Panc1 (cell line): ENCODE measurements around the gene PCDHGC5.

ENCODE experiments used
- TF ChIP-seq, protein P1 (sequence below): fragments of 450-650 bp; IDR thresholded peaks from 2 replicates; pipeline ENCODE4 v1.5.1; 2017; ENCODE audit warnings: mild to moderate bottlenecking
- TF ChIP-seq, protein P2 (sequence below), 2 experiments: IDR thresholded peaks; 2 replicates each; pipeline ENCODE4 v1.6.1; 2011 to 2012; ENCODE audit warnings: low read depth in 2 of 2, control low read depth in 1 of 2, low read length in 1 of 2, mild to moderate bottlenecking in 1 of 2, moderate library complexity in 1 of 2; ENCODE audit not compliant: insufficient read depth in 1 of 2

DNA sequence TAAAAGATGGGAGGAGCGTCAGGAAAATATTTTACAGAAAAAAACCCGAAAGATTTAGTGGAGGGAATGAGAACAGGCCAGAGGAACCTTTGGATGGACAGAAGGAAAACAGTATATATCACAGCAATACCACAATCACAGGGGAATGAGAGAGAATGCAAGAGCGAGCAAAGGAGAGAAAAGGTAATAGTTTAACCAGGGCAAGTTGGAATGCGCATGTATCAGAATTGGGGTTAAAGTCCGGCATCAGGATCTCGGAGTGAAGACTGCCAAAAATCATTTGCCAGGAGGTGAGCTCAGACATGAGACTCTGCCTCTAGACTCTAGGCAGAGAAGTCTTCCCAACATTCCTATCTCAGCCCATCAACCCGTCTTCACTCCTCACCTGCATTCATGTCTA, 36.8 kb downstream of the PCDHGC5 start:
- TF ChIP-seq, protein P1, sequence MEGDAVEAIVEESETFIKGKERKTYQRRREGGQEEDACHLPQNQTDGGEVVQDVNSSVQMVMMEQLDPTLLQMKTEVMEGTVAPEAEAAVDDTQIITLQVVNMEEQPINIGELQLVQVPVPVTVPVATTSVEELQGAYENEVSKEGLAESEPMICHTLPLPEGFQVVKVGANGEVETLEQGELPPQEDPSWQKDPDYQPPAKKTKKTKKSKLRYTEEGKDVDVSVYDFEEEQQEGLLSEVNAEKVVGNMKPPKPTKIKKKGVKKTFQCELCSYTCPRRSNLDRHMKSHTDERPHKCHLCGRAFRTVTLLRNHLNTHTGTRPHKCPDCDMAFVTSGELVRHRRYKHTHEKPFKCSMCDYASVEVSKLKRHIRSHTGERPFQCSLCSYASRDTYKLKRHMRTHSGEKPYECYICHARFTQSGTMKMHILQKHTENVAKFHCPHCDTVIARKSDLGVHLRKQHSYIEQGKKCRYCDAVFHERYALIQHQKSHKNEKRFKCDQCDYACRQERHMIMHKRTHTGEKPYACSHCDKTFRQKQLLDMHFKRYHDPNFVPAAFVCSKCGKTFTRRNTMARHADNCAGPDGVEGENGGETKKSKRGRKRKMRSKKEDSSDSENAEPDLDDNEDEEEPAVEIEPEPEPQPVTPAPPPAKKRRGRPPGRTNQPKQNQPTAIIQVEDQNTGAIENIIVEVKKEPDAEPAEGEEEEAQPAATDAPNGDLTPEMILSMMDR = no peak
- TF ChIP-seq, protein P2, sequence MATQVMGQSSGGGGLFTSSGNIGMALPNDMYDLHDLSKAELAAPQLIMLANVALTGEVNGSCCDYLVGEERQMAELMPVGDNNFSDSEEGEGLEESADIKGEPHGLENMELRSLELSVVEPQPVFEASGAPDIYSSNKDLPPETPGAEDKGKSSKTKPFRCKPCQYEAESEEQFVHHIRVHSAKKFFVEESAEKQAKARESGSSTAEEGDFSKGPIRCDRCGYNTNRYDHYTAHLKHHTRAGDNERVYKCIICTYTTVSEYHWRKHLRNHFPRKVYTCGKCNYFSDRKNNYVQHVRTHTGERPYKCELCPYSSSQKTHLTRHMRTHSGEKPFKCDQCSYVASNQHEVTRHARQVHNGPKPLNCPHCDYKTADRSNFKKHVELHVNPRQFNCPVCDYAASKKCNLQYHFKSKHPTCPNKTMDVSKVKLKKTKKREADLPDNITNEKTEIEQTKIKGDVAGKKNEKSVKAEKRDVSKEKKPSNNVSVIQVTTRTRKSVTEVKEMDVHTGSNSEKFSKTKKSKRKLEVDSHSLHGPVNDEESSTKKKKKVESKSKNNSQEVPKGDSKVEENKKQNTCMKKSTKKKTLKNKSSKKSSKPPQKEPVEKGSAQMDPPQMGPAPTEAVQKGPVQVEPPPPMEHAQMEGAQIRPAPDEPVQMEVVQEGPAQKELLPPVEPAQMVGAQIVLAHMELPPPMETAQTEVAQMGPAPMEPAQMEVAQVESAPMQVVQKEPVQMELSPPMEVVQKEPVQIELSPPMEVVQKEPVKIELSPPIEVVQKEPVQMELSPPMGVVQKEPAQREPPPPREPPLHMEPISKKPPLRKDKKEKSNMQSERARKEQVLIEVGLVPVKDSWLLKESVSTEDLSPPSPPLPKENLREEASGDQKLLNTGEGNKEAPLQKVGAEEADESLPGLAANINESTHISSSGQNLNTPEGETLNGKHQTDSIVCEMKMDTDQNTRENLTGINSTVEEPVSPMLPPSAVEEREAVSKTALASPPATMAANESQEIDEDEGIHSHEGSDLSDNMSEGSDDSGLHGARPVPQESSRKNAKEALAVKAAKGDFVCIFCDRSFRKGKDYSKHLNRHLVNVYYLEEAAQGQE (IDR thresholded peaks at IDR 0.05; ENCODE audit: insufficient read depth in 1 of 2, low read depth in 2 of 2, low read length in 1 of 2) = no peak
